PFSK-1 (cell line): Measurements from ENCODE around the gene AP2A2.

ENCODE experiments used
- FOXP2 ChIP-seq: optimal IDR thresholded peaks from 2 replicates; pipeline ENCODE3; 2011; ENCODE audit warnings: borderline replicate concordance, control low read depth, inconsistent platforms; ENCODE audit not compliant: insufficient read depth; ENCODE audit errors: extremely low read length, extremely low read depth
- POLR2AphosphoS5 ChIP-seq: IDR thresholded peaks from 2 replicates; pipeline ENCODE4 v1.6.1; 2012; ENCODE audit warnings: low read depth, mild to moderate bottlenecking, control low read depth, low read length, moderate library complexity
- TAF1 ChIP-seq: IDR thresholded peaks from 2 replicates; pipeline ENCODE4 v1.6.1; 2012; ENCODE audit warnings: low read length, control low read depth, borderline replicate concordance; ENCODE audit not compliant: insufficient read depth
- TF ChIP-seq, protein P1 (sequence below), 2 experiments: IDR thresholded peaks; 2 replicates each; pipeline versions ENCODE4 v1.6.1 to v1.8.0; 2011 to 2012; ENCODE audit warnings: low read depth in 2 of 2, low read length in 2 of 2, control low read depth in 1 of 2, inconsistent platforms in 1 of 2, mild to moderate bottlenecking in 1 of 2, moderate library complexity in 1 of 2; ENCODE audit not compliant: insufficient read depth in 1 of 2

DNA sequence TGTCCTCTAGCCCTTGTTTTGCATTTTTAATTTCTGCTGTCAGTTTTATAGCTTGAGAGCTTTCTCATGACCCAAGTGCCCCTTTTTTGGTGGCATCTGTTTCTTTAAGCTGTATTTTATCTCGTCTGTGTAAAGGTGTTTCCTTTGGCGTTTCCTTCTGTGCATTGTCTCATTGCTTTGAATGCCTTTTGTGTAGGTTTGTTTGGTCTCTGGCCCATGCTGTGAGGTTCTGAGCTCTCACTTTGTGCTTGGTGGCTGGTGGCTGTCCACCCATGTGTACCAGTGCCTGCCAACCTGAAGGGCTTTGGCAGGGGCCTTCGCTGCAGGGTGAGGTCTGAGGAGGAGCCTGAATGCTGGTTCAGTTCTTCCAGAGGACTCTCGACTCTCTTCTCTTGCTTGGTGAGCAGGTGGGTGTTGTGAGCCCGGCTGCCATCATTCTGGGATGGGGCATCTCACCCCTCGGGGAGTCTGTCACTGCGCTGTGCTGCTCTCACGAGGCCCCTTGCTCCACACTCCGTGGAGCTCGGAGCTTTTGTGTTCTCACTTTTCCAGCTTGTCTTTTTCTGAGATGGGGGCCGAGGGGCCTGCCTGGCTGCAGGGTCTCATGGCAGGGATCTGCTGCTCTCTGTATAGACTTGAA is 14.9 kb downstream of the AP2A2 start:
- no peak for TF ChIP-seq TAF1
- TF ChIP-seq POLR2AphosphoS5, result no peak
- TF ChIP-seq, protein P1, sequence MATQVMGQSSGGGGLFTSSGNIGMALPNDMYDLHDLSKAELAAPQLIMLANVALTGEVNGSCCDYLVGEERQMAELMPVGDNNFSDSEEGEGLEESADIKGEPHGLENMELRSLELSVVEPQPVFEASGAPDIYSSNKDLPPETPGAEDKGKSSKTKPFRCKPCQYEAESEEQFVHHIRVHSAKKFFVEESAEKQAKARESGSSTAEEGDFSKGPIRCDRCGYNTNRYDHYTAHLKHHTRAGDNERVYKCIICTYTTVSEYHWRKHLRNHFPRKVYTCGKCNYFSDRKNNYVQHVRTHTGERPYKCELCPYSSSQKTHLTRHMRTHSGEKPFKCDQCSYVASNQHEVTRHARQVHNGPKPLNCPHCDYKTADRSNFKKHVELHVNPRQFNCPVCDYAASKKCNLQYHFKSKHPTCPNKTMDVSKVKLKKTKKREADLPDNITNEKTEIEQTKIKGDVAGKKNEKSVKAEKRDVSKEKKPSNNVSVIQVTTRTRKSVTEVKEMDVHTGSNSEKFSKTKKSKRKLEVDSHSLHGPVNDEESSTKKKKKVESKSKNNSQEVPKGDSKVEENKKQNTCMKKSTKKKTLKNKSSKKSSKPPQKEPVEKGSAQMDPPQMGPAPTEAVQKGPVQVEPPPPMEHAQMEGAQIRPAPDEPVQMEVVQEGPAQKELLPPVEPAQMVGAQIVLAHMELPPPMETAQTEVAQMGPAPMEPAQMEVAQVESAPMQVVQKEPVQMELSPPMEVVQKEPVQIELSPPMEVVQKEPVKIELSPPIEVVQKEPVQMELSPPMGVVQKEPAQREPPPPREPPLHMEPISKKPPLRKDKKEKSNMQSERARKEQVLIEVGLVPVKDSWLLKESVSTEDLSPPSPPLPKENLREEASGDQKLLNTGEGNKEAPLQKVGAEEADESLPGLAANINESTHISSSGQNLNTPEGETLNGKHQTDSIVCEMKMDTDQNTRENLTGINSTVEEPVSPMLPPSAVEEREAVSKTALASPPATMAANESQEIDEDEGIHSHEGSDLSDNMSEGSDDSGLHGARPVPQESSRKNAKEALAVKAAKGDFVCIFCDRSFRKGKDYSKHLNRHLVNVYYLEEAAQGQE (IDR thresholded peaks at IDR 0.05; ENCODE audit: insufficient read depth in 1 of 2, low read depth in 2 of 2, low read length in 2 of 2), result no peak
- TF ChIP-seq FOXP2, result no peak
